ENCODE measurements around the gene PRDM16. TPM values are rescaled to one million over a fixed set of nuclear protein-coding genes. Genes with fewer than 3 reads are reported as not detected.

PRDM16 gene
- total and polyA plus RNA-seq, 7 donors, result 0.04 to 1.2 (median 0.31) TPM

DNA sequence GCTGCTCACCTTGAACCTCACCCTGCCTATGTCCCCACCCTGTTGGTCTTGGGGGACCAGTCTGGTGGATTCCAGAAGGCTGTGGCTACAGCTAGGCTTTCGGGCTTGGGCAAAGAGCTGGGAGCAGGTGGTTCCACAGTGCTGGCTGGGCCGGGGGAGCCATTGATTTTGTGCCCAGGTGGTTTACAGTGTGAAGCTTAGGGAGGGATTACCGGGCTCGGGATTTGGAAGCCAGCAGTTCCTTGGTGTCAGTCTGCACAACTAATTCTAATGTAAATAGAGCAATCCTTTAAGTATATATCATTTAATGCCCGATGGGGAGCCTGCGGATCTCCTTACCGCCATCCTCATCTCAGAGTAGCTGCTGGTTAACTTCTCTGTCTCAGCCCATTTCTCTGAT is 38.2 kb downstream of the PRDM16 start:
- WGBS, 3 donors, result 69 to 73% (median 71%) methylated on average over 7 of the region's 7 CpGs
- Histone ChIP-seq H3K4me1 (no peaks in the 10 kb centered on the region), H3K4me3 (no peak overlapping the region), H3K9me3 (peaks cover 6% of the 10 kb centered on the region), H3K27me3 (ENCODE audit: insufficient read depth in 3 of 3, low read length in 2 of 3) (peaks cover 0 to 18% (median 4%) of the 10 kb centered on the region in 3 donors), H3K36me3 (ENCODE audit: insufficient read depth in 1 of 2, low read depth in 1 of 2) (no peaks in the 10 kb centered on the region), H3K27ac (no peak overlapping the region)
- intact Hi-C loops (cut with DNase I), result no loop called here
- TF ChIP-seq, protein P1, sequence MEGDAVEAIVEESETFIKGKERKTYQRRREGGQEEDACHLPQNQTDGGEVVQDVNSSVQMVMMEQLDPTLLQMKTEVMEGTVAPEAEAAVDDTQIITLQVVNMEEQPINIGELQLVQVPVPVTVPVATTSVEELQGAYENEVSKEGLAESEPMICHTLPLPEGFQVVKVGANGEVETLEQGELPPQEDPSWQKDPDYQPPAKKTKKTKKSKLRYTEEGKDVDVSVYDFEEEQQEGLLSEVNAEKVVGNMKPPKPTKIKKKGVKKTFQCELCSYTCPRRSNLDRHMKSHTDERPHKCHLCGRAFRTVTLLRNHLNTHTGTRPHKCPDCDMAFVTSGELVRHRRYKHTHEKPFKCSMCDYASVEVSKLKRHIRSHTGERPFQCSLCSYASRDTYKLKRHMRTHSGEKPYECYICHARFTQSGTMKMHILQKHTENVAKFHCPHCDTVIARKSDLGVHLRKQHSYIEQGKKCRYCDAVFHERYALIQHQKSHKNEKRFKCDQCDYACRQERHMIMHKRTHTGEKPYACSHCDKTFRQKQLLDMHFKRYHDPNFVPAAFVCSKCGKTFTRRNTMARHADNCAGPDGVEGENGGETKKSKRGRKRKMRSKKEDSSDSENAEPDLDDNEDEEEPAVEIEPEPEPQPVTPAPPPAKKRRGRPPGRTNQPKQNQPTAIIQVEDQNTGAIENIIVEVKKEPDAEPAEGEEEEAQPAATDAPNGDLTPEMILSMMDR (IDR thresholded peaks at IDR 0.05), result no peak
- ATAC-seq (no peak), DNase-seq (no peak)

DNA sequence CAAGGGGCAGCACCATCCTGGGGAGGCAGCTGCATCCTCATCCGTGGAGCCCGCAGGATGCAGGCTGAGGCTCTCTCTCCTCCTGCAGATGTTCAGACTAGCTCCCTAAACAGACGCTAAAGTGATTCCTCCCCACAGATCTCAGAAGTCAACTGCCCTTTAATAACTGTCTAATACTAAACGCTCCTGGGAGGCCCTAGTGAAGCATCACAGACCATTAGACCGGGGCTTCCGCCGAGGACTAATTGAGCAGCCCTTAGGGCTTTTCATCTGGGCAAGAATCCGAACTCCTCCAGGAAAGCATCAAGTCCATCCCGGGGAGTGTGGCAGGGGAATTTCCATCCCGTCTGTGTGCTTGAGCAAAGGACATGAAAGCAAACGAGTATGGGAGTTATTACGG is 40.4 kb downstream of the PRDM16 start:
- 41 to 47% (median 47%) methylated on average over 12 of the region's 12 CpGs for WGBS, 3 donors
- no peaks in the 10 kb centered on the region for H3K36me3 ChIP-seq (ENCODE audit: insufficient read depth in 1 of 2, low read depth in 1 of 2)
- H3K9me3 ChIP-seq, result peaks cover 6% of the 10 kb centered on the region
- H3K4me3 ChIP-seq, result no peak overlapping the region
- intact Hi-C loops (cut with DNase I), result no loop called here
- TF ChIP-seq, protein P1 (IDR thresholded peaks at IDR 0.05), result no peak
- no peak overlapping the region for H3K27ac ChIP-seq
- H3K27me3 ChIP-seq (ENCODE audit: insufficient read depth in 3 of 3, low read length in 2 of 3), result peaks cover 0 to 18% (median 4%) of the 10 kb centered on the region in 3 donors
- DNase-seq, result no peak
- ATAC-seq, result no peak
- H3K4me1 ChIP-seq, result no peaks in the 10 kb centered on the region

DNA sequence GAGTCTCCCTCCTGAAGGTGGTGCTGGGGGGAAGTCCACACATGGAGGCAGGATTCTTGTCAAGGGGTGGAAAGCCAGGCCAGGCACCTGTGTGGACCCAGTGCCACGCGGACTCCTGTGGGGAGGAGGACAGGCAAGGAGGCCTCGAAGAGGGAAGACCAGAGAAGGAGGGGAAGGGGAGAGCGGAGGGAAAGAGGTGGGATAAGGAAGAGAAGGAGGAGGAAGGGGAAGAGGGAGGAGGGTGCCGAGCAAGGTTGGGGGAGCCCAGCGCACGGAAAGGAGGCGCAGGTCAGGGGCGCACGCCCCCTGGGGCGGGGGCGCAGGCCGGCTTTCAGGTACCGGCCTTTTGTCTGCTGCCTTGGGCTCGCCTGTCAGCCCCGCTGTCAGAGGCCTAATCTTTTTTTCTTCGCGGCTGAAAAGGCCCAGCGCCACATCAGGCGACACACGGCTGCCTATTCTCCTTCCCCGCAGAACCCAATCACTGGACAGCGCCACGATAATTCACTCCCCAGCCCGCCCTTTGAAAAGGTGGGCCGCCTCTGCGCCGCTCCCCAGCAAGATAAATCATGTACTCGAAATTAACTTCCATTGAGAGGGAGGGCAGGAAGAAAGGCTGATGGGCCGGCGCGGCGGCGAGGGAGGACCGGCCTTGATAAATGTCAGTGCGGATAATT is 42.5 kb downstream of the PRDM16 start:
- Histone ChIP-seq H3K36me3 (ENCODE audit: insufficient read depth in 1 of 2, low read depth in 1 of 2) (no peaks in the 10 kb centered on the region), H3K4me3 (no peak overlapping the region), H3K4me1 (no peaks in the 10 kb centered on the region), H3K27me3 (ENCODE audit: insufficient read depth in 3 of 3, low read length in 2 of 3) (peaks cover 0 to 14% (median 4%) of the 10 kb centered on the region in 3 donors), H3K27ac (no peak overlapping the region), H3K9me3 (peaks cover 6% of the 10 kb centered on the region)
- intact Hi-C loops (cut with DNase I), result no loop called here
- DNase-seq (no peak), ATAC-seq (no peak)
- WGBS, 3 donors, result 72 to 84% (median 82%) methylated on average over 30 to 35 of the region's 36 CpGs
- TF ChIP-seq, protein P1 (IDR thresholded peaks at IDR 0.05), result no peak

DNA sequence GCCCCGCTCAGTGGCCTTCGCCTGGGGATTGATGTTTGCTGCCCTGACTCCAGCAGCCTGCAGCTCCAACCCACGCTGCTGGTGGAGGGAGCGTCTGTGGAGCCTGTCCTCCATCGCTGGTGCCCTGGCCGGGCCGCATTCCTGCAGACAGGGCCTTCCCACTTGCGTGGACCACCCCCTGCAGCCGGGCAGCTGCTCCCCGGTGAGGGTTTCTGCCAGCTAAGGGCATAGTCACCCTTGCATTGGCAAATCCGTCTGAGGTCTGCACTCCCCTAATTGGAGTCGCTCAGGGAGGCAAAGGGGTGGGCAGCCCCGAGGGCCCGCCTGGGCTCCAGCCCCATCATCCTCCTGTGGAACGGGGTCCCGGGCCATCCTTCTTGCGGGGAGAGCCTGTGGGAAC is 43.5 kb downstream of the PRDM16 start:
- H3K4me1 ChIP-seq, result no peaks in the 10 kb centered on the region
- TF ChIP-seq, protein P1 (IDR thresholded peaks at IDR 0.05), result no peak
- H3K4me3 ChIP-seq, result no peak overlapping the region
- no peak for ATAC-seq
- intact Hi-C loops (cut with DNase I), result no loop called here
- H3K27ac ChIP-seq, result no peak overlapping the region
- peaks cover 6% of the 10 kb centered on the region for H3K9me3 ChIP-seq
- H3K27me3 ChIP-seq (ENCODE audit: insufficient read depth in 3 of 3, low read length in 2 of 3), result peaks cover 0 to 19% (median 4%) of the 10 kb centered on the region in 3 donors
- 76 to 85% (median 83%) methylated on average over 17 of the region's 17 CpGs for WGBS, 3 donors
- no peaks in the 10 kb centered on the region for H3K36me3 ChIP-seq (ENCODE audit: insufficient read depth in 1 of 2, low read depth in 1 of 2)
- DNase-seq, result no peak
